Activated T-cell treated with anti-CD3 and anti-CD28 coated beads, Interleukin-2, amount 50 U/mL, for 24 hours (primary cell): ENCODE measurements around the gene RAD50.
"Not testable (repeated sequence)": the region's sequence is repeated elsewhere in the genome, so short reads cannot be mapped to it uniquely, and the experiment has no call there.

Source experiments
- DNase-seq: peaks from one replicate; pipeline ENCODE4 v3.0.0-alpha.2; 2020
- H3K27ac Mint-ChIP-seq: 2 replicates; pipeline ENCODE4 v1.8.0; 2020; ENCODE audit warnings: mild to moderate bottlenecking, mixed read lengths
- H3K27me3 Mint-ChIP-seq: 2 replicates; pipeline ENCODE4 v1.8.0; 2020; ENCODE audit warnings: mixed read lengths
- H3K36me3 Mint-ChIP-seq: 2 replicates; pipeline ENCODE4 v1.8.0; 2020; ENCODE audit warnings: low read depth, mixed read lengths
- H3K4me1 Mint-ChIP-seq: 2 replicates; pipeline ENCODE4 v1.8.0; 2020; ENCODE audit warnings: low read depth, mixed read lengths
- H3K4me3 Mint-ChIP-seq: 2 replicates; pipeline ENCODE4 v1.8.0; 2020; ENCODE audit warnings: mild to moderate bottlenecking, moderate library complexity, mixed read lengths
- H3K9me3 Mint-ChIP-seq: 2 replicates; pipeline ENCODE4 v1.8.0; 2020; ENCODE audit warnings: mixed read lengths

The RAD50 gene

GRCh38 chr5:132633587-132633986 is 76.8 kb downstream of the RAD50 start:
- DNase-seq, H3K27me3 Mint-ChIP-seq, H3K9me3 Mint-ChIP-seq, H3K27ac Mint-ChIP-seq, H3K4me3 Mint-ChIP-seq: not testable (repeated sequence)
- H3K36me3 Mint-ChIP-seq = peaks cover 85% of the 10 kb centered on the region
- peaks cover 54% of the 10 kb centered on the region for H3K4me1 Mint-ChIP-seq

GRCh38 chr5:132635873-132636272 is 79.1 kb downstream of the RAD50 start:
- H3K27ac Mint-ChIP-seq = peak overlapping the region; percentile 92

GRCh38 chr5:132637241-132637640 is 80.5 kb downstream of the RAD50 start:
- H3K4me1 Mint-ChIP-seq = peaks cover 70% of the 10 kb centered on the region
- no peak for DNase-seq
- no peaks in the 10 kb centered on the region for H3K27me3 Mint-ChIP-seq
- peak overlapping the region; percentile 64 for H3K27ac Mint-ChIP-seq
- no peaks in the 10 kb centered on the region for H3K9me3 Mint-ChIP-seq
- peaks cover 88% of the 10 kb centered on the region for H3K36me3 Mint-ChIP-seq
- H3K4me3 Mint-ChIP-seq = no peak overlapping the region

More at GRCh38 chr5:132635873-132636272, 79.1 kb downstream of the RAD50 start:
- Mint-ChIP-seq H3K27me3 (no peaks in the 10 kb centered on the region), H3K4me1 (peaks cover 65% of the 10 kb centered on the region), H3K9me3 (no peaks in the 10 kb centered on the region), H3K36me3 (peaks cover 87% of the 10 kb centered on the region), H3K4me3 (peak overlapping the region; percentile 44)
- DNase-seq = no peak

- H3K9me3 Mint-ChIP-seq = no peaks in the 10 kb centered on the region
- peak overlapping the region; percentile 12 for H3K4me3 Mint-ChIP-seq
- H3K27me3 Mint-ChIP-seq = no peaks in the 10 kb centered on the region
- H3K4me1 Mint-ChIP-seq = peaks cover 79% of the 10 kb centered on the region
- H3K27ac Mint-ChIP-seq = peak overlapping the region; percentile 92
- peaks cover 92% of the 10 kb centered on the region for H3K36me3 Mint-ChIP-seq
- DNase-seq = no peak
Measured at GRCh38 chr5:132639706-132640130, 82.9 kb downstream of the RAD50 start.

DNA sequence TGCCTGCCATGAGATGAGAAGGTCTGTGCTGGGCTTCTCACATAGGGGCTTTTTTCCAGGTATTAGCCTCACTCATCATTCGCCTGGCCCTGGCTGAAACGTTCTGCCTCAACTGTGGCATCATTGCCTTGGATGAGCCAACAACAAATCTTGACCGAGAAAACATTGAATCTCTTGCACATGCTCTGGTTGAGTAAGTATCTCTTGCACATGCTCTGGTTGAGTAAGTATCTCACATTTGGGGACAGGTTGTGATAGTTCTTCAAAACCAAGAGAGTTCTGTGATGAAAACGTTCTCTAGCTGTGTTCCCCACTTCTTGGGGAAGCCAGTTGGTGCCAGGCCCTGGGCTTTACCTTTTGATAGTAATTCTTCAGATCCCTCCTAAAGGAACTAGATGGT is 83.8 kb downstream of the RAD50 start:
- H3K4me1 Mint-ChIP-seq = peaks cover 71% of the 10 kb centered on the region

DNA sequence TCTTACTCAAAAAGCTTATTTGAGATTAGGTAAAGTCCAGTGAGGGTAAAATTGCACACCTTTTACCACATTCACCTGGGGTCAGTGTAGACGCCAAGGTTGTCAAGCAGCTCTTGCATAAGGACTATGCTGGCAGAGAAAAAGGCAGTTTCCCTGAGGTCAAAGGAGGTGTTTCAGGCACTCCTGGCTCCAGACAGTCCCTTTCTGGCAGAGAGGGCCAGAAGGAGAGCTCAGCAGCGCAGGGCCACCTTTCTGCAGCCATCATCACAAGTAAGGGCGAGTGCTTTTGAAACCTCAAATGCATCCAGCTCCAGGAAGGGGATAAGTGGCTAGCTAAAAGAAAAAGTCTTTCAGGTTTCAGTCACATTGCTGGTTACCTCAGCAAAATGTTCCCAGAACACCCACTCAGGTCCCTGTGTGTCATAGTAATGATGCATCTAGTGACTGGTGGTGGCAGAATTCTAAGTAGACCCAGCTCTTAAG is 84.5 kb downstream of the RAD50 start:
- Mint-ChIP-seq H3K9me3 (peaks cover 3% of the 10 kb centered on the region), H3K27ac (peak overlapping the region; percentile 92), H3K27me3 (no peaks in the 10 kb centered on the region), H3K4me3 (peak overlapping the region; percentile 43), H3K4me1 (peaks cover 64% of the 10 kb centered on the region), H3K36me3 (peaks cover 88% of the 10 kb centered on the region)
- DNase-seq = peak; percentile 53

More for the DNA sequence above, 83.8 kb downstream of the RAD50 start:
- no peak for DNase-seq
- Mint-ChIP-seq H3K27me3 (no peaks in the 10 kb centered on the region), H3K4me3 (peak overlapping the region; percentile 31), H3K27ac (peak overlapping the region; percentile 92), H3K36me3 (peaks cover 91% of the 10 kb centered on the region), H3K9me3 (no peaks in the 10 kb centered on the region)

DNA sequence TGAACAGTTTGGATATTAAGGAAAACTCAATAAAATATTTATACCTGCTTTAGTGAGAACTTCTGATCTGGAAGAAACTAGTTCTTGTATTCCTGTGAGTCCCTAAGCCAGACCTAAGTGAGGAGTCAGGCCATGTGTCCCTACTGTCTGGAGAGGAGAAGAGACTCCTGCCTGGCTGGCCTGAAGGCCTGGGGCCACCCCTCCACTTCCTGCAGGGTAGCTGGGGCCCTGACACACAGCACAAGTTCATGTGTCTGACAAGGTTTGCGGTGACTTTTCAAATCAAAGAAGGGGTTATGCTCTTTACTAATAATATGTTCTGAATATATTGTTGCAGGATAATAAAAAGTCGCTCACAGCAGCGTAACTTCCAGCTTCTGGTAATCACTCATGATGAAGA is 85.1 kb downstream of the RAD50 start:
- peaks cover 85% of the 10 kb centered on the region for H3K36me3 Mint-ChIP-seq
- H3K27ac Mint-ChIP-seq = peak overlapping the region; percentile 92
- DNase-seq = no peak
- peaks cover 4% of the 10 kb centered on the region for H3K9me3 Mint-ChIP-seq
- H3K4me1 Mint-ChIP-seq = peaks cover 59% of the 10 kb centered on the region
- H3K27me3 Mint-ChIP-seq = no peaks in the 10 kb centered on the region
- peak overlapping the region; percentile 43 for H3K4me3 Mint-ChIP-seq

DNA sequence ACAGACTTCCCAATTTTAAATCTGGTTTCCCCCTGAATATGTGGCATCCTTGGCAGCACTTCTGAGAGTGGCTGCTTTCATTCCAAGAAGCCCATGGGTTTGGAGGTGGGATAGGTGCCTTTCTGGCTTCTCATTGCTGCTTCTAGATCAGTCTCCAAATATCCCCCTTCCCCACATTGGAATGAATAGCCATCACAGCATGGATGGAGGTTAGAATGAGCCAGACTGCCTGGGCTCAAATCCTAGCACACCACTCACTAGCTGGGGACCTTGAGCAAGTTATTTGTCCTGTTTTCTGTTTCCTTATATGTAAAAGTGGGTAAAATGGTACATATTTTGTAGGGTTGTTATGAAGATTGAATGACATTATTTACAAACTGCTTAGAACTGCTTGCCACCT is 87.4 kb downstream of the RAD50 start:
- Mint-ChIP-seq H3K4me1 (peaks cover 42% of the 10 kb centered on the region), H3K27ac (no peak overlapping the region), H3K4me3 (no peak overlapping the region), H3K9me3 (peaks cover 21% of the 10 kb centered on the region), H3K36me3 (peaks cover 62% of the 10 kb centered on the region), H3K27me3 (no peaks in the 10 kb centered on the region)
- no peak for DNase-seq

- no peak for DNase-seq
- Mint-ChIP-seq H3K4me1 (peaks cover 19% of the 10 kb centered on the region), H3K9me3 (peaks cover 23% of the 10 kb centered on the region), H3K4me3 (no peak overlapping the region), H3K36me3 (peaks cover 38% of the 10 kb centered on the region), H3K27me3 (no peaks in the 10 kb centered on the region), H3K27ac (no peak overlapping the region)
Measured at GRCh38 chr5:132646583-132647266, 89.9 kb downstream of the RAD50 start.

GRCh38 chr5:132647473-132647872 is 90.7 kb downstream of the RAD50 start:
- Mint-ChIP-seq H3K27me3 (no peaks in the 10 kb centered on the region), H3K27ac (no peak overlapping the region), H3K36me3 (peaks cover 31% of the 10 kb centered on the region), H3K4me1 (peaks cover 11% of the 10 kb centered on the region), H3K9me3 (peaks cover 23% of the 10 kb centered on the region), H3K4me3 (no peak overlapping the region)
- DNase-seq = no peak

DNA sequence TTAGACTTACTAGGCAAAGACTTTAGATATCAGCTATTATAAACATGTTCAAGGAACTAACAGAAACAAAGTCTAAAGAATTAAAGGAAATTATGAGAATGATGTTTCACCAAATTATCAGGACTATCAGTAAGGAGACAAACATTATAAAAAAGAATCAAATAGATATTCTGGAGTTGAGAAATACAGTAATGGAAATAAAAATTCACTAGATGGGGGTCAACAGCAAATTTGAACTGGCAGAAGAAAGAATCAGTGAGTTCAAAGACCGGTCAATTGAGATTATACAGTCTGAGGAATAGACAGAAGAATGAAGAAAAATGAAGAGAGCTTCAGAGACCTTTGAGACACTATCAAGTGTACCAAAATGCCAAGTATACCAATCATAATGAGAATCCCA is 91.6 kb downstream of the RAD50 start:
- Mint-ChIP-seq H3K27ac (no peak overlapping the region), H3K27me3 (peaks cover under 1% of the 10 kb centered on the region), H3K4me3 (no peak overlapping the region), H3K9me3 (peaks cover 23% of the 10 kb centered on the region), H3K4me1 (peaks cover 2% of the 10 kb centered on the region), H3K36me3 (peaks cover 22% of the 10 kb centered on the region)
- no peak for DNase-seq

DNA sequence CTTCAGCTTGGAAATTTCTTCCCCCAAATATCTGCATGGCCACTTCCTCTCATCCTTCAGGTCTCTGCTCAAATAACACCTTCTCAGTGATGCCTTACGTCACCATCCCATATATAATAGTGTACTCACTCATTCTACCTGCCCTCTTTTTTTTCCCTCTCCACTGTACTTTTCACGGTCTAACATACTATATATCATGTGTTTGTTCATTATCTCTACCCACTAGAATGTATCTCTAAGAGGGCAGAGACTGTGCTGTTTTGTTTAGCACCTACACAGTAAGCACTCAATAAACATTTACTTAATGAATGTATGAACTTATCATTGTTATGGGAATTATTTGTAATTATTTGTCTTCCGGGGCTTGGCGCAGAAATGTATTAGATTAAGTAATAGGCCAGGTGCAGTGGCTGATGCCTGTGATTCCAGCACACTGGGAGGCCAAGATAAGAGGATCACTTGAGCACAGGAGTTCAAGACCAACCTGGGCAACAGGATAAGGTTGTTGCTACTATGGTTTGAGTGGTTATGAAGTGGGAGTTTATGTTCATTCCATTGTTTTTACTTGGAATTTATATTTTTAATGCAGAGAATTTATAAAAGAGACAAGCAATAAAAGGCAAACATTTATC is 95.2 kb downstream of the RAD50 start:
- no peak overlapping the region for H3K27ac Mint-ChIP-seq
- peaks cover 30% of the 10 kb centered on the region for H3K27me3 Mint-ChIP-seq
- peaks cover 9% of the 10 kb centered on the region for H3K4me1 Mint-ChIP-seq
- H3K4me3 Mint-ChIP-seq = no peak overlapping the region
- no peak for DNase-seq
- H3K9me3 Mint-ChIP-seq = peaks cover 18% of the 10 kb centered on the region
- no peaks in the 10 kb centered on the region for H3K36me3 Mint-ChIP-seq

DNA sequence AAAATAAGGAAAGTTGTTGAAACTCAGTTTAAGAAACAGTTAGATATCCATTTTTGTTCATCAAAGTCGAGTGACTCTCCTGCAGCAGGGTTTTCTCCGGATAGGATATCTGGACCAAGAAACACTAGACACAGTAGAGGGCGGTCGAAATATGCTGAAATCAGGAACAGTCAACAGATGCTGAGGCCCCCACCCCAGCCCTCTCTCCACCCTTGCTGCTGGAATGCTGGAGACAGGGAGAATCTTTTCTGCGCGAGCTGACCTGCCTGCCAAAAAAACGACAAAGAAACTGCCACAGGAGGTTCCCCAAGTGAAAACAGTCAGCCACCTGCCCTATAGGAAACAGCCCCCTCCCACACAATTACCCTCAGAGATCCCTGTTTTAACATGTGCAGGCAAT is 96.9 kb downstream of the RAD50 start:
- H3K4me3 Mint-ChIP-seq = no peak overlapping the region
- no peak overlapping the region for H3K27ac Mint-ChIP-seq

GRCh38 chr5:132655821-132656773 is 99.3 kb downstream of the RAD50 start:
- Mint-ChIP-seq H3K4me1 (peaks cover 32% of the 10 kb centered on the region), H3K27me3 (peaks cover 54% of the 10 kb centered on the region), H3K27ac (peak overlapping the region; percentile 57), H3K4me3 (peak overlapping the region; percentile 43), H3K9me3 (no peaks in the 10 kb centered on the region), H3K36me3 (no peaks in the 10 kb centered on the region)
- peak; percentile 55 for DNase-seq

More for the DNA sequence above, 96.9 kb downstream of the RAD50 start:
- Mint-ChIP-seq H3K4me1 (peaks cover 26% of the 10 kb centered on the region), H3K36me3 (no peaks in the 10 kb centered on the region), H3K27me3 (peaks cover 48% of the 10 kb centered on the region), H3K9me3 (peaks cover 3% of the 10 kb centered on the region)
- no peak for DNase-seq
